H1 (cell line): ENCODE measurements around the gene TUT7. TPM values are rescaled to one million over a fixed set of nuclear protein-coding genes. Genes with fewer than 3 reads are reported as not detected.

Experiments
- BCL11A ChIP-seq, 2 experiments: IDR thresholded peaks; one replicate each; pipeline ENCODE4 v1.6.1; 2011; ENCODE audit warnings: low read depth in 2 of 2, low read length in 2 of 2, mild to moderate bottlenecking in 2 of 2
- NRF1 ChIP-seq: IDR thresholded peaks from 2 replicates; pipeline ENCODE4 v1.6.1; 2011; ENCODE audit warnings: mild to moderate bottlenecking, low read depth, low read length, improper control_type of control experiment
- POU5F1 ChIP-seq: IDR thresholded peaks from 2 replicates; pipeline ENCODE4 v1.6.1; 2011; ENCODE audit warnings: low read depth, mild to moderate bottlenecking, low read length, moderate library complexity
- RNF2 ChIP-seq: fragments of 200-900, 300-1000 bp; sonication (generic); IDR thresholded peaks from 2 replicates; pipeline ENCODE4 v1.7.1; 2016; ENCODE audit warnings: borderline replicate concordance, low read depth, mild to moderate bottlenecking, antibody characterized with exemption, low read length; ENCODE audit not compliant: poor library complexity, severe bottlenecking; ENCODE audit errors: missing control alignments
- SAP30 ChIP-seq: fragments of 300-600 bp; sonication (generic); IDR thresholded peaks from 2 replicates; pipeline ENCODE4 v1.7.1; 2012; ENCODE audit warnings: low read length, moderate library complexity, mild to moderate bottlenecking, inconsistent platforms; ENCODE audit not compliant: insufficient read depth, insufficient replicate concordance
- SP1 ChIP-seq: IDR thresholded peaks from 2 replicates; pipeline ENCODE4 v1.6.1; 2011; ENCODE audit warnings: low read depth, low read length
- SRF ChIP-seq: IDR thresholded peaks from 2 replicates; pipeline ENCODE4 v1.6.1; 2011; ENCODE audit warnings: mild to moderate bottlenecking, low read depth, low read length, moderate library complexity
- polyA plus RNA-seq, 7 experiments: library from polyadenylated mRNA; depleted of rRNA in 3 of 7; stranded (reverse) in 5 of 7; unstranded in 2 of 7; fragments of >200 nt in 5 of 7; fragments of 200-250 nt in 2 of 7; gene quantifications; 1 replicate in 5 of 7; 2 replicates in 1 of 7; 4 replicates in 1 of 7; pipeline versions ENCODE4 v1.2.1 to v1.2.3, GENCODE V29; 2011 to 2013; ENCODE audit warnings: missing spikeins in 2 of 7, mixed read lengths in 2 of 7
- total RNA-seq: library from RNA; stranded (reverse); fragmentation: NEBNext Ultra II Directional; extraction: Animal tissue kit (Norgen Biotek cat#: 25700); gene quantifications from 2 replicates; pipeline ENCODE4 v1.2.1, GENCODE V29; 2021
- TF ChIP-seq, protein P1 (sequence below), 3 experiments: IDR thresholded peaks; 1 replicate in 2 of 3; 2 replicates in 1 of 3; pipeline versions ENCODE4 v1.5.1 to v1.6.1; 2011; ENCODE audit warnings: low read length in 3 of 3, mild to moderate bottlenecking in 3 of 3, inconsistent platforms in 2 of 3, low read depth in 1 of 3, moderate library complexity in 1 of 3; ENCODE audit not compliant: insufficient read depth in 1 of 3; ENCODE audit errors: control extremely low read depth in 1 of 3
- TF ChIP-seq, protein P2 (sequence below): fragments of 300-600 bp; sonication (generic); IDR thresholded peaks from 2 replicates; pipeline ENCODE4 v1.7.1; 2012; ENCODE audit warnings: low read length, moderate library complexity, mild to moderate bottlenecking, inconsistent platforms; ENCODE audit not compliant: insufficient replicate concordance

TUT7 gene
- total and polyA plus RNA-seq, 2 of the 8 experiments (the other 6 are each of a cell fraction or from before 2014, with no cell fraction given) = 4.8 to 19.3 TPM

DNA sequence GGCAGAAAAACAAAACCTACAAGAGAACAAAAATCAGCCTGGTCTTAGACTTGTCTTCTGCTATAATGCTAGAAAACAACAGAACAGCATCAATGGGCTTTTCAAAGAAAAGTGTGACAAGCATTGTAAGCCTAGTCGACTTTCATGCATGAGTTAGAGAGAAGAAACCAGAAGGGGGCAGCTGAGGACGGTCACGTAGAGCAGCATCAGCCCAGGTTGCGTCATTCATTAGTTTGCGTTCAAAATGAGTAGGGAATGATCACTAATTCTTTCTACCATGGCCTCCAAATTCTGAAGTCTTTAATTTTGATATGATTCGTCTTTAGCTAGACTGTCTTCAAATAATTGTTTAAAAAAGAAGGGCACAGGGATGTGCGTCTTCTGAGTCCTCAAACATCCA is 67.2 kb downstream of the TUT7 start (continued):
- TF ChIP-seq NRF1 = no peak
- TF ChIP-seq, protein P1, sequence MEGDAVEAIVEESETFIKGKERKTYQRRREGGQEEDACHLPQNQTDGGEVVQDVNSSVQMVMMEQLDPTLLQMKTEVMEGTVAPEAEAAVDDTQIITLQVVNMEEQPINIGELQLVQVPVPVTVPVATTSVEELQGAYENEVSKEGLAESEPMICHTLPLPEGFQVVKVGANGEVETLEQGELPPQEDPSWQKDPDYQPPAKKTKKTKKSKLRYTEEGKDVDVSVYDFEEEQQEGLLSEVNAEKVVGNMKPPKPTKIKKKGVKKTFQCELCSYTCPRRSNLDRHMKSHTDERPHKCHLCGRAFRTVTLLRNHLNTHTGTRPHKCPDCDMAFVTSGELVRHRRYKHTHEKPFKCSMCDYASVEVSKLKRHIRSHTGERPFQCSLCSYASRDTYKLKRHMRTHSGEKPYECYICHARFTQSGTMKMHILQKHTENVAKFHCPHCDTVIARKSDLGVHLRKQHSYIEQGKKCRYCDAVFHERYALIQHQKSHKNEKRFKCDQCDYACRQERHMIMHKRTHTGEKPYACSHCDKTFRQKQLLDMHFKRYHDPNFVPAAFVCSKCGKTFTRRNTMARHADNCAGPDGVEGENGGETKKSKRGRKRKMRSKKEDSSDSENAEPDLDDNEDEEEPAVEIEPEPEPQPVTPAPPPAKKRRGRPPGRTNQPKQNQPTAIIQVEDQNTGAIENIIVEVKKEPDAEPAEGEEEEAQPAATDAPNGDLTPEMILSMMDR (IDR thresholded peaks at IDR 0.05; ENCODE audit: control extremely low read depth in 1 of 3, insufficient read depth in 1 of 3, low read depth in 1 of 3, low read length in 3 of 3) = peak; percentile 38 to 75 (median 39)
- no peak for TF ChIP-seq SRF
- no peak for TF ChIP-seq RNF2
- no peak for TF ChIP-seq SP1
- TF ChIP-seq SAP30 = no peak
- TF ChIP-seq POU5F1 = no peak
- TF ChIP-seq BCL11A (IDR thresholded peaks at IDR 0.05; ENCODE audit: low read depth in 2 of 2, low read length in 2 of 2) = no peak
- TF ChIP-seq, protein P2, sequence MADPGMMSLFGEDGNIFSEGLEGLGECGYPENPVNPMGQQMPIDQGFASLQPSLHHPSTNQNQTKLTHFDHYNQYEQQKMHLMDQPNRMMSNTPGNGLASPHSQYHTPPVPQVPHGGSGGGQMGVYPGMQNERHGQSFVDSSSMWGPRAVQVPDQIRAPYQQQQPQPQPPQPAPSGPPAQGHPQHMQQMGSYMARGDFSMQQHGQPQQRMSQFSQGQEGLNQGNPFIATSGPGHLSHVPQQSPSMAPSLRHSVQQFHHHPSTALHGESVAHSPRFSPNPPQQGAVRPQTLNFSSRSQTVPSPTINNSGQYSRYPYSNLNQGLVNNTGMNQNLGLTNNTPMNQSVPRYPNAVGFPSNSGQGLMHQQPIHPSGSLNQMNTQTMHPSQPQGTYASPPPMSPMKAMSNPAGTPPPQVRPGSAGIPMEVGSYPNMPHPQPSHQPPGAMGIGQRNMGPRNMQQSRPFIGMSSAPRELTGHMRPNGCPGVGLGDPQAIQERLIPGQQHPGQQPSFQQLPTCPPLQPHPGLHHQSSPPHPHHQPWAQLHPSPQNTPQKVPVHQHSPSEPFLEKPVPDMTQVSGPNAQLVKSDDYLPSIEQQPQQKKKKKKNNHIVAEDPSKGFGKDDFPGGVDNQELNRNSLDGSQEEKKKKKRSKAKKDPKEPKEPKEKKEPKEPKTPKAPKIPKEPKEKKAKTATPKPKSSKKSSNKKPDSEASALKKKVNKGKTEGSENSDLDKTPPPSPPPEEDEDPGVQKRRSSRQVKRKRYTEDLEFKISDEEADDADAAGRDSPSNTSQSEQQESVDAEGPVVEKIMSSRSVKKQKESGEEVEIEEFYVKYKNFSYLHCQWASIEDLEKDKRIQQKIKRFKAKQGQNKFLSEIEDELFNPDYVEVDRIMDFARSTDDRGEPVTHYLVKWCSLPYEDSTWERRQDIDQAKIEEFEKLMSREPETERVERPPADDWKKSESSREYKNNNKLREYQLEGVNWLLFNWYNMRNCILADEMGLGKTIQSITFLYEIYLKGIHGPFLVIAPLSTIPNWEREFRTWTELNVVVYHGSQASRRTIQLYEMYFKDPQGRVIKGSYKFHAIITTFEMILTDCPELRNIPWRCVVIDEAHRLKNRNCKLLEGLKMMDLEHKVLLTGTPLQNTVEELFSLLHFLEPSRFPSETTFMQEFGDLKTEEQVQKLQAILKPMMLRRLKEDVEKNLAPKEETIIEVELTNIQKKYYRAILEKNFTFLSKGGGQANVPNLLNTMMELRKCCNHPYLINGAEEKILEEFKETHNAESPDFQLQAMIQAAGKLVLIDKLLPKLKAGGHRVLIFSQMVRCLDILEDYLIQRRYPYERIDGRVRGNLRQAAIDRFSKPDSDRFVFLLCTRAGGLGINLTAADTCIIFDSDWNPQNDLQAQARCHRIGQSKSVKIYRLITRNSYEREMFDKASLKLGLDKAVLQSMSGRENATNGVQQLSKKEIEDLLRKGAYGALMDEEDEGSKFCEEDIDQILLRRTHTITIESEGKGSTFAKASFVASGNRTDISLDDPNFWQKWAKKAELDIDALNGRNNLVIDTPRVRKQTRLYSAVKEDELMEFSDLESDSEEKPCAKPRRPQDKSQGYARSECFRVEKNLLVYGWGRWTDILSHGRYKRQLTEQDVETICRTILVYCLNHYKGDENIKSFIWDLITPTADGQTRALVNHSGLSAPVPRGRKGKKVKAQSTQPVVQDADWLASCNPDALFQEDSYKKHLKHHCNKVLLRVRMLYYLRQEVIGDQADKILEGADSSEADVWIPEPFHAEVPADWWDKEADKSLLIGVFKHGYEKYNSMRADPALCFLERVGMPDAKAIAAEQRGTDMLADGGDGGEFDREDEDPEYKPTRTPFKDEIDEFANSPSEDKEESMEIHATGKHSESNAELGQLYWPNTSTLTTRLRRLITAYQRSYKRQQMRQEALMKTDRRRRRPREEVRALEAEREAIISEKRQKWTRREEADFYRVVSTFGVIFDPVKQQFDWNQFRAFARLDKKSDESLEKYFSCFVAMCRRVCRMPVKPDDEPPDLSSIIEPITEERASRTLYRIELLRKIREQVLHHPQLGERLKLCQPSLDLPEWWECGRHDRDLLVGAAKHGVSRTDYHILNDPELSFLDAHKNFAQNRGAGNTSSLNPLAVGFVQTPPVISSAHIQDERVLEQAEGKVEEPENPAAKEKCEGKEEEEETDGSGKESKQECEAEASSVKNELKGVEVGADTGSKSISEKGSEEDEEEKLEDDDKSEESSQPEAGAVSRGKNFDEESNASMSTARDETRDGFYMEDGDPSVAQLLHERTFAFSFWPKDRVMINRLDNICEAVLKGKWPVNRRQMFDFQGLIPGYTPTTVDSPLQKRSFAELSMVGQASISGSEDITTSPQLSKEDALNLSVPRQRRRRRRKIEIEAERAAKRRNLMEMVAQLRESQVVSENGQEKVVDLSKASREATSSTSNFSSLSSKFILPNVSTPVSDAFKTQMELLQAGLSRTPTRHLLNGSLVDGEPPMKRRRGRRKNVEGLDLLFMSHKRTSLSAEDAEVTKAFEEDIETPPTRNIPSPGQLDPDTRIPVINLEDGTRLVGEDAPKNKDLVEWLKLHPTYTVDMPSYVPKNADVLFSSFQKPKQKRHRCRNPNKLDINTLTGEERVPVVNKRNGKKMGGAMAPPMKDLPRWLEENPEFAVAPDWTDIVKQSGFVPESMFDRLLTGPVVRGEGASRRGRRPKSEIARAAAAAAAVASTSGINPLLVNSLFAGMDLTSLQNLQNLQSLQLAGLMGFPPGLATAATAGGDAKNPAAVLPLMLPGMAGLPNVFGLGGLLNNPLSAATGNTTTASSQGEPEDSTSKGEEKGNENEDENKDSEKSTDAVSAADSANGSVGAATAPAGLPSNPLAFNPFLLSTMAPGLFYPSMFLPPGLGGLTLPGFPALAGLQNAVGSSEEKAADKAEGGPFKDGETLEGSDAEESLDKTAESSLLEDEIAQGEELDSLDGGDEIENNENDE = no peak
